Fibroblast of lung (primary cell): ENCODE measurements around the gene CHRNA9. TPM values are rescaled to one million over a fixed set of nuclear protein-coding genes. Genes with fewer than 3 reads are reported as not detected.
A peak's percentile ranks its signal among the peaks of the same experiment; 100 is the strongest.

ENCODE experiments used
- DNase-seq, 2 donors: peaks; one replicate each; pipeline versions ENCODE4 v3.0.0 to v3.0.0-alpha.2; 2010; ENCODE audit warnings: low read depth in 2 of 2
- H2AFZ ChIP-seq: 2 replicates; pipeline ENCODE4 v1.5.1; 2012; ENCODE audit warnings: low read length, control low read depth, inconsistent platforms
- H3K27ac ChIP-seq: 2 replicates; pipeline ENCODE4 v1.5.1; 2011; ENCODE audit warnings: low read length, control low read depth; ENCODE audit not compliant: insufficient read depth
- H3K27me3 ChIP-seq: 2 replicates; pipeline ENCODE4 v1.5.1; 2011; ENCODE audit warnings: mild to moderate bottlenecking, low read length; ENCODE audit not compliant: control insufficient read depth, insufficient read depth
- H3K36me3 ChIP-seq: 2 replicates; pipeline ENCODE4 v1.5.1; 2011; ENCODE audit warnings: low read length; ENCODE audit not compliant: control insufficient read depth, insufficient read depth
- H3K4me1 ChIP-seq: 2 replicates; pipeline ENCODE4 v1.5.1; 2011; ENCODE audit warnings: low read length; ENCODE audit not compliant: control insufficient read depth, insufficient read depth; ENCODE audit errors: extremely low read depth
- H3K4me2 ChIP-seq: 2 replicates; pipeline ENCODE4 v1.5.1; 2011; ENCODE audit warnings: low read length, control low read depth; ENCODE audit not compliant: insufficient read depth; ENCODE audit errors: extremely low read depth
- H3K4me3 ChIP-seq, 4 experiments: fragments of 200-600 bp in 1 of 4; sonication (generic) in 1 of 4; replicated peaks in 1 of 4; 2 replicates each; pipeline ENCODE4 v1.5.1; 2011 to 2016; ENCODE audit warnings: low read length in 4 of 4, low read depth in 3 of 4, mild to moderate bottlenecking in 3 of 4, control low read depth in 2 of 4, inconsistent platforms in 1 of 4, mixed read lengths in 1 of 4; ENCODE audit not compliant: insufficient read depth in 1 of 4; ENCODE audit errors: control extremely low read depth in 1 of 4
- H3K79me2 ChIP-seq: 2 replicates; pipeline ENCODE4 v1.5.1; 2012; ENCODE audit warnings: mild to moderate bottlenecking, low read length, inconsistent platforms; ENCODE audit not compliant: control insufficient read depth, insufficient read depth
- H3K9ac ChIP-seq: 2 replicates; pipeline ENCODE4 v1.5.1; 2011; ENCODE audit warnings: mild to moderate bottlenecking, low read length, control low read depth; ENCODE audit not compliant: insufficient read depth
- H3K9me3 ChIP-seq: 2 replicates; pipeline ENCODE4 v1.5.1; 2012; ENCODE audit warnings: low read depth, low read length; ENCODE audit not compliant: control insufficient read depth, insufficient read depth
- H4K20me1 ChIP-seq: 2 replicates; pipeline ENCODE4 v1.5.1; 2011; ENCODE audit warnings: low read length; ENCODE audit not compliant: control insufficient read depth, insufficient read depth; ENCODE audit errors: extremely low read depth
- EZH2 ChIP-seq: IDR thresholded peaks from 2 replicates; pipeline ENCODE4 v1.5.1; 2012; ENCODE audit warnings: low read length, control low read depth, mild to moderate bottlenecking; ENCODE audit errors: missing control alignments
- polyA plus RNA-seq, 2 donors: library from polyadenylated mRNA; depleted of rRNA in 1 of 2; stranded (reverse) in 1 of 2; unstranded in 1 of 2; fragments of >200 nt; gene quantifications; 2 replicates each; pipeline ENCODE4 v1.2.1, GENCODE V29; 2011 to 2012; ENCODE audit warnings: missing spikeins in 1 of 2
- total RNA-seq: library from RNA; depleted of rRNA; stranded (reverse); fragments of >200 nt; gene quantifications from 2 replicates; pipeline ENCODE4 v1.2.1, GENCODE V29; 2014
- TF ChIP-seq, protein P1 (sequence below), 2 donors: IDR thresholded peaks in 1 of 2; conservative IDR thresholded peaks in 1 of 2; 1 replicate in 1 of 2; 2 replicates in 1 of 2; pipeline ENCODE4 v1.5.1; 2011 to 2012; ENCODE audit warnings: low read length in 2 of 2, control low read depth in 1 of 2, inconsistent platforms in 1 of 2, low read depth in 1 of 2, mild to moderate bottlenecking in 1 of 2

CHRNA9 gene
- total and polyA plus RNA-seq, 2 donors (not counting 1 experiment from before 2014, with no cell fraction given), result not detected

DNA sequence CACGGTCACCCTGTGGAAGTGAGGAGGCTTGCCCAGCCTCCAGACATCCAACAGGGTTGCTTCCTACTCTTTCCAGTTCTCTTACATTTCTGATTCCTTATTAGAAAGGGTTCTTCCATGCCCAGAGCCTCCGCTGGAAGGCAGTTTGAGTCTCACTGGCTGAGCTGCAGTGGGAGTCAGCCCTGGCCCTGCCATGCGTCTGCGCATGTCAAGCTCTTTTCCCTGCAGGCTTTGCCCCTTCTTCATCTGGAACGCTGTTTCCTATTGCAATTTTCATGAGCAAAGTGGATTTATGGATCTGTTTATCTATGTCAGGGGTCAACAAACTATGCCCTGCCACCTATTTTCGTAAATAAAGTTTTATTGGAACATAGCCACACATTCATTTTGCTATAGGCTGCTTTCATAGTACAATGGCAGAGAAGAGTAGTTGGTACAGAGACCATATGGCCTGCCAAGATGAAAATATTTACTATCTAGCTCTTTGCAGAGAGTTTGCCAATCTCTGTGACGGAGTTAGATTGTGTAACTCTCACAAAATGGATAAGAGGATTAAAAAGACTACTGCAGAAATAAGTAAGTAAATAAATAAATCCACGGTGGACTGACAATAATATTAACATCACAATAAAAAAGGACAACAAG is 3.9 kb upstream of the CHRNA9 start:
- Histone ChIP-seq H3K4me2 (no peak overlapping the region), H3K9ac (no peak overlapping the region), H3K4me1 (no peaks in the 10 kb centered on the region), H3K36me3 (no peaks in the 10 kb centered on the region), H3K9me3 (no peaks in the 10 kb centered on the region), H3K4me3 (no peak overlapping the region), H4K20me1 (no peaks in the 10 kb centered on the region), H3K27ac (no peak overlapping the region), H3K27me3 (no peaks in the 10 kb centered on the region), H2AFZ (no peak overlapping the region), H3K79me2 (no peaks in the 10 kb centered on the region)
- peak in 1 of 2 donors; percentile 79 for DNase-seq
- TF ChIP-seq, protein P1, sequence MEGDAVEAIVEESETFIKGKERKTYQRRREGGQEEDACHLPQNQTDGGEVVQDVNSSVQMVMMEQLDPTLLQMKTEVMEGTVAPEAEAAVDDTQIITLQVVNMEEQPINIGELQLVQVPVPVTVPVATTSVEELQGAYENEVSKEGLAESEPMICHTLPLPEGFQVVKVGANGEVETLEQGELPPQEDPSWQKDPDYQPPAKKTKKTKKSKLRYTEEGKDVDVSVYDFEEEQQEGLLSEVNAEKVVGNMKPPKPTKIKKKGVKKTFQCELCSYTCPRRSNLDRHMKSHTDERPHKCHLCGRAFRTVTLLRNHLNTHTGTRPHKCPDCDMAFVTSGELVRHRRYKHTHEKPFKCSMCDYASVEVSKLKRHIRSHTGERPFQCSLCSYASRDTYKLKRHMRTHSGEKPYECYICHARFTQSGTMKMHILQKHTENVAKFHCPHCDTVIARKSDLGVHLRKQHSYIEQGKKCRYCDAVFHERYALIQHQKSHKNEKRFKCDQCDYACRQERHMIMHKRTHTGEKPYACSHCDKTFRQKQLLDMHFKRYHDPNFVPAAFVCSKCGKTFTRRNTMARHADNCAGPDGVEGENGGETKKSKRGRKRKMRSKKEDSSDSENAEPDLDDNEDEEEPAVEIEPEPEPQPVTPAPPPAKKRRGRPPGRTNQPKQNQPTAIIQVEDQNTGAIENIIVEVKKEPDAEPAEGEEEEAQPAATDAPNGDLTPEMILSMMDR (conservative IDR thresholded peaks at IDR 0.05 in 1 of 2, IDR thresholded peaks at IDR 0.05 in 1 of 2; ENCODE audit: low read depth in 1 of 2, low read length in 2 of 2), result no peak
- TF ChIP-seq EZH2, result no peak

DNA sequence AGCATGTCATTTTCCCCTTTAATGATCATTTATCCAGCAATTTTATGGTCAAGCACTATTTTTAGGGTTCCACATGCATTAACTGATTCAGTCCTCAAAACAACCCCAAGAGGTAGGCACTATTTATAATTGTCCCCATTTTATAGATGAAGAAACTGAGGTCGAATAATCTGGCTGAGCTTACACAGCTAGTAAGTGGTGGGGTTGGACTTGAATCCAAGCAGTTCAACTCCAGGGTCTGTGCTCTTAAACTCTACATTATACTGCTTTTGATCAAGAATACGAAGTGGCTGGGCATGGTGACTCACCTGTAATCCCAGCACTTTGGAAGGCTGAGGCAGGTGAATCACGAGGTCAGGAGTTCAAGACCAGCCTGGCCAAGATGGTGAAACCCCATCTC is 3.2 kb upstream of the CHRNA9 start:
- no peak for DNase-seq
- H3K27me3 ChIP-seq, result no peaks in the 10 kb centered on the region
- H3K9me3 ChIP-seq, result no peaks in the 10 kb centered on the region
- no peaks in the 10 kb centered on the region for H3K79me2 ChIP-seq
- no peaks in the 10 kb centered on the region for H4K20me1 ChIP-seq
- H3K4me2 ChIP-seq, result no peak overlapping the region
- H3K27ac ChIP-seq, result no peak overlapping the region
- TF ChIP-seq, protein P1 (conservative IDR thresholded peaks at IDR 0.05 in 1 of 2, IDR thresholded peaks at IDR 0.05 in 1 of 2; ENCODE audit: low read depth in 1 of 2, low read length in 2 of 2), result no peak
- no peak overlapping the region for H3K9ac ChIP-seq
- no peak overlapping the region for H3K4me3 ChIP-seq
- H3K36me3 ChIP-seq, result no peaks in the 10 kb centered on the region
- no peak overlapping the region for H2AFZ ChIP-seq
- H3K4me1 ChIP-seq, result no peaks in the 10 kb centered on the region

DNA sequence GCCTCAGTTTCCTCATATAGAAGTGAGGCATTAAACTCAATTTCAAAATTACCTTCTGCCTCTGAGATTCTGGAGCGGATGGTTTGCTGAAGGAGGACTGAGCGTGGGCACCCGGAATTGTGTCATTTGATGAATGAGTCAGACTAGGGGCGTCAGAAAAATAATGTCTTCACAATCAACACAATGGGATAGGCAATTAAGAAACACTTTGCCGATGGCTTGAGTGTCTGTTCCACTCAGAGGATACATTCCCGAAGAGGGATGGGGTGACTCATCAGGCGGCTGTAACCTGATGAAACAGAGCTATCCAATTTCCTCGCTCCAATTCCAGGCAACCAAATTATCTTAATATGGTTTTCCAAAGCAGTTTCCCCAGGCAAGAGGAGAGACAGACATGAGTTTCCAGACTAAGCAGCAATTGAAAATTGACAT is 1.2 kb upstream of the CHRNA9 start:
- H3K9ac ChIP-seq, result no peak overlapping the region
- no peak overlapping the region for H2AFZ ChIP-seq
- H3K4me3 ChIP-seq, result no peak overlapping the region
- no peaks in the 10 kb centered on the region for H3K79me2 ChIP-seq
- H3K27me3 ChIP-seq, result no peaks in the 10 kb centered on the region
- no peaks in the 10 kb centered on the region for H4K20me1 ChIP-seq
- TF ChIP-seq, protein P1 (conservative IDR thresholded peaks at IDR 0.05 in 1 of 2, IDR thresholded peaks at IDR 0.05 in 1 of 2; ENCODE audit: low read depth in 1 of 2, low read length in 2 of 2), result no peak
- no peak for TF ChIP-seq EZH2
- peak; percentile 84 to 89 for DNase-seq
- H3K9me3 ChIP-seq, result no peaks in the 10 kb centered on the region
- H3K4me2 ChIP-seq, result no peak overlapping the region
- no peaks in the 10 kb centered on the region for H3K36me3 ChIP-seq
- no peaks in the 10 kb centered on the region for H3K4me1 ChIP-seq
- H3K27ac ChIP-seq, result no peak overlapping the region
